ENCODE measurements around the gene STARD13.

DNA sequence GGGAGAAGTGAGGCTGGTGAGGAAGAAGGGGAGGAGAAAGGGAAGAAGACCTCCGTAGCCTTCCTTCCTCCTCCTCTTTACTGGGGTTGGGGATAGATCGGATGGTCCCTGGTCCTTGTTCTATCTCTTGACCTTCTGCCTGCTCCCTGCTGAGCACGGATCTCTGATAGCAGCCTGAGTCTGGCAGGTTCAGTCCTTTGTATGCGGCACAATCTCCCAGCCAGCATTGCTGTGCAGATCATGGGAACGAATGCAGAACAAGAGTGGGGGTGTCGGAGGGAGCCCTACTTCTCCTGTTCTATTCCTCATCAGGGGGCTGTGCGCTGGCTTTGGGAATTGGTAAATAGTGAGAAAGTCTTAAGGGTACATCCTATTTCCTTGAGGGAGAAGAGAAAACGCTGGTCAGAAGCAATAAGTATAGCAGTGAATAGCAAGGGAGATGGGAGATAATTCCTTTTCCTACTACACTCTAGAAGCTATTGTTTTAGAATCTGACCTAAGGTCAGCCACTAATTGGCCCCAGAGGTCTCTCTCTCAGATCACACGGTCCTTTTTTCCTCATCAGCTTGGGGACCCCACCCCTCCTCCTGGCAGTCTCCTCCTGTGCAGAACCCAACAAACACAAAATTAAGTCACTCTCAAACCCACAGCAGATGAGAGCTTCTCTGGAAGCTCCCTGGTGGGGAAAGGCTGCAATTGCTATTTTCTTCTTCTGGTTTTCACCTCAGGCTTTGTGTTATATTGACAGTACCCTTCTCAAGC lies 228.4 kb downstream of the STARD13 start:
- TF ChIP-seq, protein P1, sequence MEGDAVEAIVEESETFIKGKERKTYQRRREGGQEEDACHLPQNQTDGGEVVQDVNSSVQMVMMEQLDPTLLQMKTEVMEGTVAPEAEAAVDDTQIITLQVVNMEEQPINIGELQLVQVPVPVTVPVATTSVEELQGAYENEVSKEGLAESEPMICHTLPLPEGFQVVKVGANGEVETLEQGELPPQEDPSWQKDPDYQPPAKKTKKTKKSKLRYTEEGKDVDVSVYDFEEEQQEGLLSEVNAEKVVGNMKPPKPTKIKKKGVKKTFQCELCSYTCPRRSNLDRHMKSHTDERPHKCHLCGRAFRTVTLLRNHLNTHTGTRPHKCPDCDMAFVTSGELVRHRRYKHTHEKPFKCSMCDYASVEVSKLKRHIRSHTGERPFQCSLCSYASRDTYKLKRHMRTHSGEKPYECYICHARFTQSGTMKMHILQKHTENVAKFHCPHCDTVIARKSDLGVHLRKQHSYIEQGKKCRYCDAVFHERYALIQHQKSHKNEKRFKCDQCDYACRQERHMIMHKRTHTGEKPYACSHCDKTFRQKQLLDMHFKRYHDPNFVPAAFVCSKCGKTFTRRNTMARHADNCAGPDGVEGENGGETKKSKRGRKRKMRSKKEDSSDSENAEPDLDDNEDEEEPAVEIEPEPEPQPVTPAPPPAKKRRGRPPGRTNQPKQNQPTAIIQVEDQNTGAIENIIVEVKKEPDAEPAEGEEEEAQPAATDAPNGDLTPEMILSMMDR (IDR thresholded peaks at IDR 0.05) = peak in 3 of 4 donors; percentile 5 to 20 (median 16)
- no peak for TF ChIP-seq POLR2A (IDR thresholded peaks at IDR 0.05)

All from right lobe of liver (tissue), 4 donors.